ENCODE measurements around the gene IQSEC2.

Gene IQSEC2

DNA sequence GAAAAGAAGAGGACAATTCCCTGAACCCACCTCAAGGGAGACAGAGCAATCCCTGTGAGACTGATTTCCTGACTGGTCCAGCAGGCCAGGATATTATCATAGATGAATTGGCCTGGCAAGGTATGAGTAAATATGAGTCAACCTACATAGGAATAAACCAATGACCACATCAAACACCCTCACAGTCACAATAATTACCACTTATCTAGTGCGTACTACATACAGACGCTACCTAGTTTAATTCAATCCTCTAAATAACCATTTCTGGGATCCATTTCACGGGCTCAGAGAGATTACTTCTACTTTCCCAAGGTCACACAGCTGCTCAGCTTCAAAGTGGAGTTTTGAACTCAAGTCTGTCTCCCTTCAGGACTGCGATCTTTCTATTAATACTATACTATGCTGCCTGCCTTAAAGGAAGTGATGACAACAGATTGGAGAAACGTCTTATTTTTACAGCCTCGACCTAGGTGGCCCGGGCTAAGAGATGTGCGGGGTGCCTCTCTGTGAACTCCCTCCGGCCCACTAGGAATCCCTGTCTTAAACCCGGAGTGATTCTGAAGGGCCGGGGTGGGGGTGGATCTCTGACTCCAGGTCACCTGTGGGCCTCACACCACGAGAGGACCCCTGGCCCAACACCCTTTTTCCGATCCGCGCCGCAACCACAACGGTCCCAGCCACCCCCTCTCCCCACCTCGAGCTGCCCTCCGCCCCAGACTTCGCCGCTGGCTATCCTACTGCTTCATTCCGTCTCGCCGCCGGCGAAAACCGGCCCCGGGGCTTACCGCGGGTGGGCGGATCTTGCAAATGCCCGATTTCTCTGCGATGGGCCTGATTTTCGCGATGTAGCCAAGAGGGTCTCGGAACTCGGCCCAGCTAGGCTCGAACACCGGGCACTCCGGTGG, 57.2 kb downstream of the IQSEC2 start:
- DNase-seq (ENCODE audit: low read depth) = peak; percentile 25
- H3K4me3 ChIP-seq (replicated peaks; ENCODE audit: low read depth, low read length) = peak overlapping the region; percentile 79
- TF ChIP-seq, protein P1, sequence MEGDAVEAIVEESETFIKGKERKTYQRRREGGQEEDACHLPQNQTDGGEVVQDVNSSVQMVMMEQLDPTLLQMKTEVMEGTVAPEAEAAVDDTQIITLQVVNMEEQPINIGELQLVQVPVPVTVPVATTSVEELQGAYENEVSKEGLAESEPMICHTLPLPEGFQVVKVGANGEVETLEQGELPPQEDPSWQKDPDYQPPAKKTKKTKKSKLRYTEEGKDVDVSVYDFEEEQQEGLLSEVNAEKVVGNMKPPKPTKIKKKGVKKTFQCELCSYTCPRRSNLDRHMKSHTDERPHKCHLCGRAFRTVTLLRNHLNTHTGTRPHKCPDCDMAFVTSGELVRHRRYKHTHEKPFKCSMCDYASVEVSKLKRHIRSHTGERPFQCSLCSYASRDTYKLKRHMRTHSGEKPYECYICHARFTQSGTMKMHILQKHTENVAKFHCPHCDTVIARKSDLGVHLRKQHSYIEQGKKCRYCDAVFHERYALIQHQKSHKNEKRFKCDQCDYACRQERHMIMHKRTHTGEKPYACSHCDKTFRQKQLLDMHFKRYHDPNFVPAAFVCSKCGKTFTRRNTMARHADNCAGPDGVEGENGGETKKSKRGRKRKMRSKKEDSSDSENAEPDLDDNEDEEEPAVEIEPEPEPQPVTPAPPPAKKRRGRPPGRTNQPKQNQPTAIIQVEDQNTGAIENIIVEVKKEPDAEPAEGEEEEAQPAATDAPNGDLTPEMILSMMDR (IDR thresholded peaks at IDR 0.05; ENCODE audit: low read length, missing control alignments) = no peak

DNA sequence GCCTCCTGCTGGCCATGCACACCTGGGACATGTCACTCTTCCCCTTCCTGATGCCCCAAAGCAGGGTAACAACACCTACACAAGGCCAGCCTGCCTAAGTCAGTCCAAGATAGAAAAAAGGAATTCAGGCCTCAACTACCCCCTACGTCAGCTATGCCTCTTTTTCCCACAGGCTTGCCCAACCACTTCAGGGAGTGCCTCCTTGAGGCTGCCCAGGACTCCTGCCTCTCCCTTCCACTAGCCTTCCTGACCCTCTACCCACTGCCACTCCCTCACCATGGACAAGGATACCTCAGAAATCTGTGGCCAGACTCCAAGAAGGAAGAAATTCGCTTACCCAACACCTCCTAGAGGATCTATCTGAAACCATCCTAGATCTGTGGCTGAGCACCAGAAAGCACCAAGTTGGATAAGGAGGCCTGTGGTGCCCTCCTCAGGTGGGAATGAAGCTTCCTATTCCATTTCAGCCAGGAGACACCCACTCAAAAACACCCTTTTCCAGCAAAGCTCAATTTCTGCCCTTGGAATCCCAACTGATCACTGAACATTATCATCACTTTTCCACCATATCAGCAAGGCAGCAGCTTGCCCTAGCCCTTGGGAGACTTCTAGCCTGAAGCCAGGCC, 58.2 kb downstream of the IQSEC2 start:
- TF ChIP-seq, protein P1 (IDR thresholded peaks at IDR 0.05; ENCODE audit: low read length, missing control alignments) = no peak
- peak; percentile 1 for DNase-seq (ENCODE audit: low read depth)
- H3K4me3 ChIP-seq (replicated peaks; ENCODE audit: low read depth, low read length) = peak overlapping the region; percentile 79
